Inflammatory macrophage treated with lipopolysaccharide for 4 hours (primary cell): ENCODE measurements around the gene RAE1.

ENCODE experiments used
- DNase-seq: peaks from one replicate; pipeline ENCODE4 v3.0.0-alpha.2; 2020

The RAE1 gene

GRCh38 chr20:57389695-57390603 is 38.9 kb downstream of the RAE1 start:
- peak; percentile 26 for DNase-seq

GRCh38 chr20:57390604-57391438 is 39.8 kb downstream of the RAE1 start, which contains the start of gene RBM38:
Gene RBM38 (plus strand): TSS chr20:57391396. CDS start chr20:57391582, 186 bp downstream.
- peak; percentile 66 for DNase-seq

GRCh38 chr20:57391439-57392301 is 40.6 kb downstream of the RAE1 start:
- peak; percentile 29 for DNase-seq

- peak; percentile 40 for DNase-seq
Measured at GRCh38 chr20:57392512-57393271, 41.6 kb downstream of the RAE1 start.

- no peak for DNase-seq
Measured at GRCh38 chr20:57393321-57394120, 42.5 kb downstream of the RAE1 start.

- DNase-seq = no peak
Measured at GRCh38 chr20:57394121-57395082, 43.3 kb downstream of the RAE1 start.

GRCh38 chr20:57395111-57395966 is 44.3 kb downstream of the RAE1 start:
- no peak for DNase-seq

- DNase-seq = peak; percentile 27
Measured at GRCh38 chr20:57396212-57396983, 45.3 kb downstream of the RAE1 start.

- DNase-seq = no peak
Measured at GRCh38 chr20:57396984-57397692, 46.1 kb downstream of the RAE1 start.

- peak; percentile 59 for DNase-seq
Measured at GRCh38 chr20:57397693-57398108, 46.6 kb downstream of the RAE1 start.

- DNase-seq = no peak
Measured at GRCh38 chr20:57398231-57398821, 47.3 kb downstream of the RAE1 start.

GRCh38 chr20:57398901-57399535 is 48.0 kb downstream of the RAE1 start:
- DNase-seq = no peak

- DNase-seq = peak; percentile 52
Measured at GRCh38 chr20:57399587-57400155, 48.6 kb downstream of the RAE1 start.

- DNase-seq = no peak
Measured at GRCh38 chr20:57400231-57400701, 49.2 kb downstream of the RAE1 start.

- no peak for DNase-seq
Measured at GRCh38 chr20:57400821-57401564, 49.9 kb downstream of the RAE1 start.
